Activated naive CD8-positive, alpha-beta T cell treated with anti-CD3 and anti-CD28 coated beads, Interleukin-2, amount 50 U/mL, for 24 hours (primary cell): ENCODE measurements around the gene WWOX.
"Not testable (repeated sequence)": the region's sequence is repeated elsewhere in the genome, so short reads cannot be mapped to it uniquely, and the experiment has no call there.

Experiments
- ATAC-seq: fragments of 150-1000 bp; cut with Tn5 transposase; one replicate; pipeline ENCODE4 v1.10.0; 2021
- DNase-seq: peaks from one replicate; pipeline ENCODE4 v3.0.0; 2021
- H3K27ac Mint-ChIP-seq: one replicate; pipeline ENCODE4 v1.8.0; 2021; ENCODE audit warnings: mild to moderate bottlenecking, mixed read lengths
- H3K27me3 Mint-ChIP-seq: one replicate; pipeline ENCODE4 v1.8.0; 2021; ENCODE audit warnings: mixed read lengths
- H3K36me3 Mint-ChIP-seq: one replicate; pipeline ENCODE4 v1.8.0; 2021; ENCODE audit warnings: low read depth, mixed read lengths
- H3K4me1 Mint-ChIP-seq: one replicate; pipeline ENCODE4 v1.8.0; 2021; ENCODE audit warnings: mixed read lengths
- H3K4me3 Mint-ChIP-seq: one replicate; pipeline ENCODE4 v1.8.0; 2021; ENCODE audit warnings: mild to moderate bottlenecking, moderate library complexity, mixed read lengths
- H3K9me3 Mint-ChIP-seq: one replicate; pipeline ENCODE4 v1.8.0; 2021; ENCODE audit warnings: mixed read lengths

Gene WWOX

DNA sequence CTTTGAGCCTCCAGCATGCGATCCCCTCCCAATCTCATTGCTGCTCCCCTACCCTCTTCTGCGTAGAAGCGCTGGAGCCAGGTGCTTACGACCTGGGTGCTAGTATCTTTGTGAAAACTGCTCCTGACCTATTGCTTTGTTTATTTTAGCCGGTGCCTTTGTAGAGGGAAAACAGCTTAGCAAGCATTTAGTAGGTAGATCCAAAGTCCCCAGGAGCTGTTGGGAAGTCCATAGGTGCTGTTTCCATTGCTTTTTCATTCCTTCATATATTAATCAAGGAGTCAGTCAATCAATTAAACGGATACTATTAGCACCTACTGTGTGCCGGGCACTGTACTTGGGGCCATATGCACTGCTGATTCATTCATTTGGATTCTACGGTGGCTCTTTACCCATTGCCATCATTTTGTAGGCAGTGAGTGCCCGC lies 497.6 kb downstream of the WWOX start:
- Mint-ChIP-seq H3K9me3 (no peaks in the 10 kb centered on the region), H3K4me3 (no peak overlapping the region), H3K27me3 (no peaks in the 10 kb centered on the region), H3K4me1 (no peaks in the 10 kb centered on the region), H3K27ac (no peak overlapping the region), H3K36me3 (no peaks in the 10 kb centered on the region)
- ATAC-seq: no peak
- DNase-seq: no peak

GRCh38 chr16:78597809-78598570 lies 498.5 kb downstream of the WWOX start:
- no peaks in the 10 kb centered on the region for H3K27me3 Mint-ChIP-seq
- no peaks in the 10 kb centered on the region for H3K4me1 Mint-ChIP-seq
- no peak overlapping the region for H3K27ac Mint-ChIP-seq
- H3K4me3 Mint-ChIP-seq: no peak overlapping the region
- H3K9me3 Mint-ChIP-seq: no peaks in the 10 kb centered on the region
- H3K36me3 Mint-ChIP-seq: no peaks in the 10 kb centered on the region
- DNase-seq (no peak), ATAC-seq (no peak)

DNA sequence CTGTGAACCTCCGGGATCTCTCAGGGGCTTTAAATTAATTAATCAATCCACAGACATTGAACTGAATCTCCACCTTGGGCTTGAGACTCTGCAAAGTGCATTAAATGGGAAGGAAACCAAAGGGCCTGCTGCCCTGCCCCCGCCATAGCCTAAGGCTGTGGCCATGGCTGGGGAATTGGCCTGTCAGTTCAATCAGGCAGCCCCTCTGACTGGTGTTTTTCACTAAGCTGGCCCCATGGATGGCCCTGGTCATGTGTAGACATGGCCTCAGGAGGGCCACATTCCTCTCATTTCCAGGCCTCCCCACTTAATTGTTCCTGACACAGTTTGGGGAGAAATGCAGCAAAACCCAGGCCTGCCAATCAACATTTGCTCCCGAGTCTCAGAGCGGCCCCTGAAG lies 499.8 kb downstream of the WWOX start:
- H3K4me1 Mint-ChIP-seq: no peaks in the 10 kb centered on the region
- H3K36me3 Mint-ChIP-seq: no peaks in the 10 kb centered on the region
- no peak overlapping the region for H3K27ac Mint-ChIP-seq
- ATAC-seq: no peak
- no peaks in the 10 kb centered on the region for H3K9me3 Mint-ChIP-seq
- H3K4me3 Mint-ChIP-seq: no peak overlapping the region
- DNase-seq: no peak
- no peaks in the 10 kb centered on the region for H3K27me3 Mint-ChIP-seq

DNA sequence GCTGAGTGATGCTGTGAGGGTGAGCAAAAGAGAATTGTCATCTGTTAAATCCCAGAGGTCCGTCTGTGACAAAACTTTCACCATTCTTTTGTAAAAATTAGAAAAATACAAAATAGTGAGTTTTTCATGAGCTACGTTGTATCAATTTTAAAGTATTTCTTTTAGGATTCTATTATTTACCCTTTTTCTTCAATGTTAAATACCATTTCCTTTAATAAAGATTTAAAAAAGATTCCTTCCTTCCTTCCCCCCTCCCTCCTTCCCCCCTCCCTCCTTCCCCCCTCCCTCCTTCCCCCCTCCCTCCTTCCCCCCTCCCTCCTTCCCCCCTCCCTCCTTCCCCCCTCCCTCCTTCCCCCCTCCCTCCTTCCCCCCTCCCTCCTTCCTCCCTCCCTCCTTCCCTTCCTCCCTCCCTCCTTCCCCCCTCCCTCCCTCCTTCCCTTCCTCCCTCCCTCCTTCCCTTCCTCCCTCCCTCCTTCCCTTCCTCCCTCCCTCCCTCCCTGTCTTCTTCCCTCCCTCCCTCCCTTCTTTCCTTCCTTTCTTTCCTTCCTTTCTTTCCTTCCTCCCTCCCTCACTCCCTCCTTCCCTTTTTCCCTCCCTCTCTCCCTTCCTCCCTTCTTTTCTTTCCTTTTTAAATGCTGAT lies 505.1 kb downstream of the WWOX start:
- H3K4me1 Mint-ChIP-seq, ATAC-seq, H3K36me3 Mint-ChIP-seq, H3K27ac Mint-ChIP-seq, H3K4me3 Mint-ChIP-seq, H3K9me3 Mint-ChIP-seq, DNase-seq, H3K27me3 Mint-ChIP-seq: not testable (repeated sequence)

GRCh38 chr16:78605548-78606101 lies 506.2 kb downstream of the WWOX start:
- H3K9me3 Mint-ChIP-seq: no peaks in the 10 kb centered on the region
- H3K27me3 Mint-ChIP-seq: no peaks in the 10 kb centered on the region
- ATAC-seq (no peak), DNase-seq (no peak)
- H3K27ac Mint-ChIP-seq: no peak overlapping the region
- peaks cover 2% of the 10 kb centered on the region for H3K4me1 Mint-ChIP-seq
- H3K36me3 Mint-ChIP-seq: no peaks in the 10 kb centered on the region
- no peak overlapping the region for H3K4me3 Mint-ChIP-seq

DNA sequence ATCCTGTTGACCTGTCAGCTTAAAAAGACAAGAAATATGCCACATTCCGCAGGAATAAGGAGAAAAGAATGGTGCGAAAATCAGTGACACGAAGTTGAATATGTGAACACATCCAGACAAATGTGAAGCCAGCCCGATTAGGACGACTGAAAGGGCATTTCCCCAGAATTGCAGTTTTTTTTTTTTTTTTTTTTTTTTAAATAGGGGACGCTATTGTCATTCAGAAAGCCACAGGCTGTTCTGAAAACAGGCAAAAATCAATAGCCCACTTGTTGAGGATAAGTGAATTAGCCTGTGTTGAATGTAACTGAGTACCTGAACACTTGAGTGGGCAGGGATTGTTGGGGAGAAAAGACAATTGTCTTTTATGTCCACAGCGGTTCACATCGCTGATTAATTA lies 507.1 kb downstream of the WWOX start:
- H3K4me1 Mint-ChIP-seq: peaks cover 2% of the 10 kb centered on the region
- DNase-seq (no peak), ATAC-seq (no peak)
- H3K4me3 Mint-ChIP-seq: no peak overlapping the region
- no peaks in the 10 kb centered on the region for H3K36me3 Mint-ChIP-seq
- no peaks in the 10 kb centered on the region for H3K9me3 Mint-ChIP-seq
- H3K27ac Mint-ChIP-seq: no peak overlapping the region
- H3K27me3 Mint-ChIP-seq: no peaks in the 10 kb centered on the region

GRCh38 chr16:78607022-78607421 lies 507.6 kb downstream of the WWOX start:
- no peaks in the 10 kb centered on the region for H3K27me3 Mint-ChIP-seq
- H3K4me3 Mint-ChIP-seq: no peak overlapping the region
- peaks cover 2% of the 10 kb centered on the region for H3K4me1 Mint-ChIP-seq
- ATAC-seq (no peak), DNase-seq (no peak)
- H3K36me3 Mint-ChIP-seq: no peaks in the 10 kb centered on the region
- H3K9me3 Mint-ChIP-seq: no peaks in the 10 kb centered on the region
- H3K27ac Mint-ChIP-seq: no peak overlapping the region

- DNase-seq: no peak
- Mint-ChIP-seq H3K27me3 (no peaks in the 10 kb centered on the region), H3K36me3 (no peaks in the 10 kb centered on the region), H3K27ac (no peak overlapping the region), H3K4me3 (no peak overlapping the region), H3K4me1 (peaks cover 2% of the 10 kb centered on the region), H3K9me3 (no peaks in the 10 kb centered on the region)
- no peak for ATAC-seq
Observed at GRCh38 chr16:78607465-78607864, 508.0 kb downstream of the WWOX start.

DNA sequence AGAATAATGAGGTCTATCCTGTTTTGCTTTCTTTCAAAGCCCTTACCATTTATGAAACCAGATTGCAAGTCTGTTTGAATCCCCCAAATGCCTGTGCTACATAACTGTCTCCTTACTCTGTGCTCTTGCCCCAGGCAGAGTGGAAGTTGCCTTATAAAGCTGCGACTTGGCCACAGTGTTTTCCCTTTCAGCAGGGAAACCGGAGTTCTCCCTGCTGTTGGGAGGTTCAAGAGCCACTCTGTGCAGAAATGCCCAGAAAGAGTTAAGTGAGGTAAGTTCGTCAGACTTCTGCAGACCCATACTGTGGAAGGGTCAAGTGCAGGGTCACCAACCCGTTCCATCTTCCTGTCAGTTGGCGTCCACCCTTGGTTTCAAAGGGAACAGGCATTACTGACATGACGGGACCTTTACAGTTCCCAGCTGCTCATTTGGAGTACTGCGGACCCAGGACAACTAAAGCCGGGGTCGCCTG lies 508.9 kb downstream of the WWOX start:
- DNase-seq: no peak
- Mint-ChIP-seq H3K4me1 (peaks cover 2% of the 10 kb centered on the region), H3K9me3 (no peaks in the 10 kb centered on the region), H3K27ac (no peak overlapping the region), H3K4me3 (no peak overlapping the region), H3K36me3 (no peaks in the 10 kb centered on the region), H3K27me3 (no peaks in the 10 kb centered on the region)
- ATAC-seq: no peak

GRCh38 chr16:78609402-78610274 lies 510.2 kb downstream of the WWOX start:
- H3K27me3 Mint-ChIP-seq: no peaks in the 10 kb centered on the region
- peaks cover 2% of the 10 kb centered on the region for H3K4me1 Mint-ChIP-seq
- no peak for DNase-seq
- no peaks in the 10 kb centered on the region for H3K9me3 Mint-ChIP-seq
- H3K4me3 Mint-ChIP-seq: no peak overlapping the region
- H3K36me3 Mint-ChIP-seq: no peaks in the 10 kb centered on the region
- no peak for ATAC-seq
- H3K27ac Mint-ChIP-seq: no peak overlapping the region

GRCh38 chr16:78611318-78611717 lies 511.9 kb downstream of the WWOX start:
- no peaks in the 10 kb centered on the region for H3K27me3 Mint-ChIP-seq
- H3K27ac Mint-ChIP-seq: no peak overlapping the region
- peaks cover 2% of the 10 kb centered on the region for H3K4me1 Mint-ChIP-seq
- no peak for DNase-seq
- H3K36me3 Mint-ChIP-seq: no peaks in the 10 kb centered on the region
- H3K4me3 Mint-ChIP-seq: no peak overlapping the region
- no peaks in the 10 kb centered on the region for H3K9me3 Mint-ChIP-seq
- ATAC-seq: no peak

DNA sequence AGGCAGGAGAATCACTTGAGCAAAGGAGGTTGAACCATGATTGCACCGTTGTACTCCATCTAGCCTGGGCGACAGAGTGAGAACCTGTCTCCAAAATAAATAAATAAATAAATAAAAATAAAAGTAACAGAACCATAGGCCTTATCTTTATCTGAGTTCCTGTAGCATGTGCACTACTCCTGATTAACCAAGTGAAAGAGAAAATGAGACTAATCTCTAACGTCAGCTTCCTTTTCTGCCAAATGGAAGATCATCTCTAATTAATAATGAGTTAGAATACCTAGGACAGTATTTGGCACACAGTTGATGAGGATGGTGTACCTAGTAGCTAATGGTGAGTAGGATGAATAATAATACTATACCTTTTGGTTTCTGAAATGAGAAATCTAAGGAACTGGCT lies 520.4 kb downstream of the WWOX start:
- peaks cover 2% of the 10 kb centered on the region for H3K36me3 Mint-ChIP-seq
- ATAC-seq (no peak), DNase-seq (no peak)
- no peak overlapping the region for H3K4me3 Mint-ChIP-seq
- peaks cover 7% of the 10 kb centered on the region for H3K9me3 Mint-ChIP-seq
- no peaks in the 10 kb centered on the region for H3K27me3 Mint-ChIP-seq
- no peak overlapping the region for H3K27ac Mint-ChIP-seq
- no peaks in the 10 kb centered on the region for H3K4me1 Mint-ChIP-seq

DNA sequence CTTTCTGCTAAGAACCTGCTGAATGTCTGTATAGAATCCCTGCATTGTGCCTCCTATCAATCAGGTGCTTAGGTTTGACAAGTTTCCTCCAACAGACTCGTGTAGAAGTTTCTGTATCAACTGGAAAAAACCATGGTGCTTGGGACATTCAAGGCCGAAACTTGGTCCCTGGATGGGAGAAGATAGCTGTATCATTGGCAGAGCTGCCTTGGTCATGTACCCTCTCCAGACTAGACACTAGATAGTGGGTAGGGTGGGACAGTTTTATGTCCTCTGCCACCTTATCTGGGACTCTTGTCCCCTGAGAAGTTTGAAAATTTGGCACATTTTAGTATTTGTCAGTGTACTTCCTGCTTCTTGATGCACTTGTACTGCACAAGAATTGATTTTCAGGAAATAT lies 520.8 kb downstream of the WWOX start:
- Mint-ChIP-seq H3K4me1 (no peaks in the 10 kb centered on the region), H3K4me3 (no peak overlapping the region), H3K36me3 (peaks cover 2% of the 10 kb centered on the region), H3K9me3 (peaks cover 7% of the 10 kb centered on the region), H3K27me3 (no peaks in the 10 kb centered on the region), H3K27ac (no peak overlapping the region)
- ATAC-seq: no peak
- DNase-seq: no peak

DNA sequence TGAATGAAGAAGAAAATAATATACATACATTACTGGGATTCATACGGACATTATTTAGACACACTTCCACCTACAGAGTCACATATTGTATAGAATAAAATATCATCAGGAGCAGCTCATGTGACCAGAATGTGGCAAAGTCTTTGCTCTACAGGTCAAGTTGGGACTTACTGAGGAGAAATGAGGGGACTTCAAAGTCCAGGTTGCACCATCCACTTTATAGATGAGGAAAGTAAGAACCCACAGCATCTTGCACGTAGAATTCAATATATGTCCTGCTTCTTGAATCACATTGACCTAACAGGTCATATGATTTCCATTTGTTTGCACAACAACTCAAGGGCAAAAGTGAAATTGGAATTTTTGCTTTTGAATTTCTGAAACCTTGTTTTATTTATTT lies 524.3 kb downstream of the WWOX start:
- Mint-ChIP-seq H3K4me1 (no peaks in the 10 kb centered on the region), H3K4me3 (no peak overlapping the region), H3K36me3 (peaks cover 10% of the 10 kb centered on the region), H3K27ac (no peak overlapping the region), H3K27me3 (no peaks in the 10 kb centered on the region), H3K9me3 (peaks cover 13% of the 10 kb centered on the region)
- DNase-seq: no peak
- no peak for ATAC-seq
